Measurements from ENCODE around the gene VCL.
"Not testable (repeated sequence)": the region's sequence is repeated elsewhere in the genome, so short reads cannot be mapped to it uniquely, and the experiment has no call there.

The VCL gene

GRCh38 chr10:74123081-74123480 is 125.2 kb downstream of the VCL start:
- ChIA-PET POLR2A (no interaction called here), CTCF (no interaction called here)
- DNase-seq (ENCODE audit: extremely low spot score) = no peak
- TF ChIP-seq, protein P1, sequence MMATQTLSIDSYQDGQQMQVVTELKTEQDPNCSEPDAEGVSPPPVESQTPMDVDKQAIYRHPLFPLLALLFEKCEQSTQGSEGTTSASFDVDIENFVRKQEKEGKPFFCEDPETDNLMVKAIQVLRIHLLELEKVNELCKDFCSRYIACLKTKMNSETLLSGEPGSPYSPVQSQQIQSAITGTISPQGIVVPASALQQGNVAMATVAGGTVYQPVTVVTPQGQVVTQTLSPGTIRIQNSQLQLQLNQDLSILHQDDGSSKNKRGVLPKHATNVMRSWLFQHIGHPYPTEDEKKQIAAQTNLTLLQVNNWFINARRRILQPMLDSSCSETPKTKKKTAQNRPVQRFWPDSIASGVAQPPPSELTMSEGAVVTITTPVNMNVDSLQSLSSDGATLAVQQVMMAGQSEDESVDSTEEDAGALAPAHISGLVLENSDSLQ (IDR thresholded peaks at IDR 0.05) = no peak
- TF ChIP-seq ZNF384 (IDR thresholded peaks at IDR 0.05) = no peak
- no peak for TF ChIP-seq ARNT (IDR thresholded peaks at IDR 0.05)
- TF ChIP-seq FOXM1 (IDR thresholded peaks at IDR 0.05; ENCODE audit: borderline replicate concordance) = no peak
- no peak for TF ChIP-seq FOXA1 (IDR thresholded peaks at IDR 0.05)
- TF ChIP-seq CTBP1 (IDR thresholded peaks at IDR 0.05; ENCODE audit: borderline replicate concordance) = no peak
- TF ChIP-seq SP1 (IDR thresholded peaks at IDR 0.05) = no peak
- TF ChIP-seq TARDBP (IDR thresholded peaks at IDR 0.05) = no peak
- TF ChIP-seq HDGF (IDR thresholded peaks at IDR 0.05; ENCODE audit: borderline replicate concordance) = no peak
- no peak for TF ChIP-seq L3MBTL2 (conservative IDR thresholded peaks at IDR 0.05)
- no peak for TF ChIP-seq FOXK2 (IDR thresholded peaks at IDR 0.05)
- no peak for TF ChIP-seq SUZ12 (IDR thresholded peaks at IDR 0.05)
- no peak for TF ChIP-seq NFRKB (IDR thresholded peaks at IDR 0.05)
- TF ChIP-seq ELF4 (IDR thresholded peaks at IDR 0.05) = no peak
- TF ChIP-seq BHLHE40 (IDR thresholded peaks at IDR 0.05; ENCODE audit: borderline replicate concordance) = no peak

GRCh38 chr10:74133923-74134820 is 136.3 kb downstream of the VCL start:
- TF ChIP-seq SP1 (IDR thresholded peaks at IDR 0.05) = no peak
- TF ChIP-seq FOXA1 (IDR thresholded peaks at IDR 0.05) = no peak
- TF ChIP-seq, protein P1 (IDR thresholded peaks at IDR 0.05) = no peak
- TF ChIP-seq TARDBP (IDR thresholded peaks at IDR 0.05) = no peak
- no peak for TF ChIP-seq L3MBTL2 (conservative IDR thresholded peaks at IDR 0.05)
- TF ChIP-seq FOXK2 (IDR thresholded peaks at IDR 0.05) = no peak
- no peak for TF ChIP-seq ELF4 (IDR thresholded peaks at IDR 0.05)
- TF ChIP-seq ARNT (IDR thresholded peaks at IDR 0.05) = no peak
- no peak for TF ChIP-seq CTBP1 (IDR thresholded peaks at IDR 0.05; ENCODE audit: borderline replicate concordance)
- TF ChIP-seq SUZ12 (IDR thresholded peaks at IDR 0.05) = no peak
- no peak for TF ChIP-seq ZNF384 (IDR thresholded peaks at IDR 0.05)
- TF ChIP-seq LEF1 (IDR thresholded peaks at IDR 0.05; ENCODE audit: borderline replicate concordance) = no peak
- TF ChIP-seq BHLHE40 (IDR thresholded peaks at IDR 0.05; ENCODE audit: borderline replicate concordance) = no peak
- no peak for TF ChIP-seq HDGF (IDR thresholded peaks at IDR 0.05; ENCODE audit: borderline replicate concordance)
- no peak for TF ChIP-seq NFRKB (IDR thresholded peaks at IDR 0.05)
- no peak for TF ChIP-seq FOXM1 (IDR thresholded peaks at IDR 0.05; ENCODE audit: borderline replicate concordance)
- DNase-seq (ENCODE audit: extremely low spot score) = no peak
- ChIA-PET POLR2A (interaction anchor here (1.0 kb wide), 1 partner anchor 13 kb away, joined by 4 read pairs; no protein-coding TSS in a partner anchor), CTCF (interaction anchor here (0.6 to 0.7 kb wide), 2 partner anchors 72 to 80 kb away, joined by 3 read pairs; no protein-coding TSS in a partner anchor)

GRCh38 chr10:74135452-74135851 is 137.5 kb downstream of the VCL start:
- POLR2A ChIA-PET = interaction anchor here (1.0 kb wide), 1 partner anchor 11 kb away, joined by 4 read pairs; no protein-coding TSS in a partner anchor

DNA sequence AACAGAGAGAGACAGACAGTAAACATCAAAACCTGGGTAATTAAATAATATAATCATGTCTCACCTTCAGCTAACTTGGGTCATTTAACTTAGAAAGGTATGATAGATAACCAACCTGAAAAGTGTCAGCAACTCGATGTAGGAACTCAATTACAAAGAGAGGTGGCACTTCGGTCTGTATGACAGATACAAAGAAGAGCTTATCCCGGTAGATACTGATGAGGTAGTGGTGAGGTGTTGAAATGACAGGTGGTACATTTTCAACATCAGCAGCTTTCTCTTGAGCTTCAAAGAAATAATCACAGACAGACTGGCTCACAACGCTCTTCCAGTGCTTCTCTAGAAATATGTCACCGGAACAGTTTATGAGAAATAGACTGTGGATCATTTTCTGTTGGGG is 140.1 kb downstream of the VCL start:
- no peak for DNase-seq (ENCODE audit: extremely low spot score)
- ChIA-PET POLR2A (interaction anchor here (0.9 kb wide), 1 partner anchor 12 kb away, joined by 3 read pairs; no protein-coding TSS in a partner anchor), CTCF (no interaction called here)
- TF ChIP-seq SUZ12 (IDR thresholded peaks at IDR 0.05) (no peak), HDGF (IDR thresholded peaks at IDR 0.05; ENCODE audit: borderline replicate concordance) (no peak), NFRKB (IDR thresholded peaks at IDR 0.05) (no peak), ZNF384 (IDR thresholded peaks at IDR 0.05) (no peak), SP1 (IDR thresholded peaks at IDR 0.05) (no peak), FOXA1 (IDR thresholded peaks at IDR 0.05) (no peak), ELF4 (IDR thresholded peaks at IDR 0.05) (no peak), FOXM1 (IDR thresholded peaks at IDR 0.05; ENCODE audit: borderline replicate concordance) (no peak), LEF1 (IDR thresholded peaks at IDR 0.05; ENCODE audit: borderline replicate concordance) (no peak), BHLHE40 (IDR thresholded peaks at IDR 0.05; ENCODE audit: borderline replicate concordance) (no peak)

More at GRCh38 chr10:74135452-74135851, 137.5 kb downstream of the VCL start:
- DNase-seq (ENCODE audit: extremely low spot score) = no peak
- CTCF ChIA-PET = interaction anchor here (0.5 kb wide), 1 partner anchor 80 kb away, joined by 3 read pairs; no protein-coding TSS in a partner anchor
- TF ChIP-seq ARNT (IDR thresholded peaks at IDR 0.05) (no peak), L3MBTL2 (conservative IDR thresholded peaks at IDR 0.05) (no peak)

GRCh38 chr10:74138596-74138995 is 140.7 kb downstream of the VCL start:
- POLR2A ChIA-PET = interaction anchor here (0.9 kb wide), 1 partner anchor 13 kb away, joined by 3 read pairs; no protein-coding TSS in a partner anchor
- CTCF ChIA-PET = interaction anchor here (1.1 kb wide), 1 partner anchor 96 kb away, joined by 3 read pairs; no protein-coding TSS in a partner anchor

GRCh38 chr10:74139981-74140380 is 142.1 kb downstream of the VCL start:
- POLR2A ChIA-PET = no interaction called here
- CTCF ChIA-PET = interaction anchor here (0.7 to 1.1 kb wide), 2 partner anchors 95 to 177 kb away, joined by 3 read pairs; no protein-coding TSS in a partner anchor
- TF ChIP-seq TARDBP (IDR thresholded peaks at IDR 0.05) = no peak
- no peak for TF ChIP-seq SUZ12 (IDR thresholded peaks at IDR 0.05)
- TF ChIP-seq FOXA1 (IDR thresholded peaks at IDR 0.05) = no peak
- TF ChIP-seq LEF1 (IDR thresholded peaks at IDR 0.05; ENCODE audit: borderline replicate concordance) = no peak
- TF ChIP-seq HDGF (IDR thresholded peaks at IDR 0.05; ENCODE audit: borderline replicate concordance) = no peak
- no peak for TF ChIP-seq L3MBTL2 (conservative IDR thresholded peaks at IDR 0.05)
- TF ChIP-seq, protein P1 (IDR thresholded peaks at IDR 0.05) = no peak
- no peak for TF ChIP-seq FOXM1 (IDR thresholded peaks at IDR 0.05; ENCODE audit: borderline replicate concordance)
- no peak for TF ChIP-seq ELF4 (IDR thresholded peaks at IDR 0.05)
- no peak for TF ChIP-seq SP1 (IDR thresholded peaks at IDR 0.05)
- TF ChIP-seq BHLHE40 (IDR thresholded peaks at IDR 0.05; ENCODE audit: borderline replicate concordance) = no peak
- TF ChIP-seq CTBP1 (IDR thresholded peaks at IDR 0.05; ENCODE audit: borderline replicate concordance) = no peak
- TF ChIP-seq NFRKB (IDR thresholded peaks at IDR 0.05) = no peak
- no peak for TF ChIP-seq FOXK2 (IDR thresholded peaks at IDR 0.05)
- no peak for TF ChIP-seq ARNT (IDR thresholded peaks at IDR 0.05)
- TF ChIP-seq ZNF384 (IDR thresholded peaks at IDR 0.05) = no peak
- no peak for DNase-seq (ENCODE audit: extremely low spot score)

More at GRCh38 chr10:74138596-74138995, 140.7 kb downstream of the VCL start:
- DNase-seq (ENCODE audit: extremely low spot score) = not testable (repeated sequence)

Data from HEK293T (cell line).